Stimulated activated CD4-positive, alpha-beta T cell treated with anti-CD3 and anti-CD28 coated beads, Interleukin-4, amount 100 ng/mL, for 48 hours (primary cell): ENCODE measurements around the gene EIF1B.
"Not testable (repeated sequence)": the region's sequence is repeated elsewhere in the genome, so short reads cannot be mapped to it uniquely, and the experiment has no call there.

ENCODE experiments used
- DNase-seq, 2 donors: peaks; one replicate each; pipeline ENCODE4 v3.0.0-alpha.2; 2020; ENCODE audit warnings: low read depth in 2 of 2

The EIF1B gene

GRCh38 chr3:40309418-40309924 is at the start of gene EIF1B:
Gene EIF1B (plus strand): TSS chr3:40309707. CDS start chr3:40309942, 235 bp downstream.
- DNase-seq: peak; percentile 96 to 97

GRCh38 chr3:40262331-40262730 is 47.2 kb upstream of the EIF1B start:
- DNase-seq: no peak

GRCh38 chr3:40264451-40264850 is 45.1 kb upstream of the EIF1B start:
- DNase-seq: no peak

- no peak for DNase-seq
Observed at GRCh38 chr3:40265181-40265580, 44.3 kb upstream of the EIF1B start.

- DNase-seq: no peak
Observed at GRCh38 chr3:40267937-40268724, 41.4 kb upstream of the EIF1B start.

- no peak for DNase-seq
Observed at GRCh38 chr3:40268802-40269524, 40.5 kb upstream of the EIF1B start.

- no peak for DNase-seq
Observed at GRCh38 chr3:40278791-40279190, 30.7 kb upstream of the EIF1B start.

- DNase-seq: no peak
Observed at GRCh38 chr3:40281995-40282394, 27.5 kb upstream of the EIF1B start.

GRCh38 chr3:40283057-40283456 is 26.4 kb upstream of the EIF1B start:
- DNase-seq: not testable (repeated sequence)

- DNase-seq: no peak
Observed at GRCh38 chr3:40287248-40287647, 22.3 kb upstream of the EIF1B start.

- no peak for DNase-seq
Observed at GRCh38 chr3:40290396-40290795, 19.1 kb upstream of the EIF1B start.

GRCh38 chr3:40291471-40291870 is 18.0 kb upstream of the EIF1B start:
- no peak for DNase-seq

GRCh38 chr3:40292637-40293349 is 16.7 kb upstream of the EIF1B start:
- DNase-seq: no peak

GRCh38 chr3:40294434-40294833 is 15.1 kb upstream of the EIF1B start:
- DNase-seq: no peak

- DNase-seq: no peak
Observed at GRCh38 chr3:40298075-40298474, 11.4 kb upstream of the EIF1B start.

- DNase-seq: no peak
Observed at GRCh38 chr3:40299130-40299720, 10.3 kb upstream of the EIF1B start.

GRCh38 chr3:40299721-40300335 is 9.7 kb upstream of the EIF1B start:
- DNase-seq: no peak

GRCh38 chr3:40302784-40303183 is 6.7 kb upstream of the EIF1B start:
- no peak for DNase-seq

GRCh38 chr3:40304352-40304751 is 5.2 kb upstream of the EIF1B start:
- no peak for DNase-seq

- no peak for DNase-seq
Observed at GRCh38 chr3:40306336-40306735, 3.2 kb upstream of the EIF1B start.

GRCh38 chr3:40307176-40307575 is 2.3 kb upstream of the EIF1B start:
- no peak for DNase-seq
